B cell (primary cell): ENCODE measurements around the gene SUPT5H. TPM values are rescaled to one million over a fixed set of nuclear protein-coding genes. Genes with fewer than 3 reads are reported as not detected.

Experiments
- ATAC-seq: fragments of 200-7000 bp; cut with Tn5 transposase; one replicate; pipeline ENCODE4 v1.10.0; 2021; ENCODE audit warnings: low read depth, mild to moderate bottlenecking, moderate number of reproducible peaks, moderate library complexity
- CTCF ChIA-PET: fragments of 350-600 bp; sonication (Branson Sonifier 250); formaldehyde crosslinking; loops from one replicate; lab custom pipeline; 2021; ENCODE audit warnings: antibody characterized with exemption, inconsistent platforms; lab: Charles Lee
- POLR2A ChIA-PET: fragments of 350-600 bp; sonication (Branson Sonifier 250); formaldehyde crosslinking; loops from one replicate; lab custom pipeline; 2021; ENCODE audit warnings: antibody characterized with exemption; lab: Charles Lee
- DNase-seq: peaks from one replicate; pipeline ENCODE4 v3.0.0; 2013
- H2AFZ ChIP-seq: 2 replicates; pipeline ENCODE4 v1.6.1; 2012; ENCODE audit warnings: mild to moderate bottlenecking, low read depth, low read length; ENCODE audit not compliant: insufficient read depth, poor library complexity, severe bottlenecking
- H3K27ac ChIP-seq, 2 donors: 1 replicate in 1 of 2; 2 replicates in 1 of 2; pipeline ENCODE4 v1.5.1; 2012 to 2013; ENCODE audit warnings: low read length in 2 of 2, mild to moderate bottlenecking in 2 of 2, moderate library complexity in 1 of 2
- H3K27me3 ChIP-seq, 4 experiments: fragments of 200-600 bp in 1 of 4; sonication (generic) in 1 of 4; replicated peaks in 1 of 4; 1 replicate in 2 of 4; 2 replicates in 2 of 4; pipeline versions ENCODE4 v1.6.1 to v1.7.0; 2013 to 2016; ENCODE audit warnings: low read length in 3 of 4, mild to moderate bottlenecking in 2 of 4, mixed read lengths in 1 of 4, moderate library complexity in 1 of 4; ENCODE audit not compliant: insufficient read depth in 4 of 4, control insufficient read depth in 3 of 4; ENCODE audit errors: control extremely low read depth in 1 of 4
- H3K36me3 ChIP-seq, 2 experiments: replicated peaks in 1 of 2; 1 replicate in 1 of 2; 2 replicates in 1 of 2; pipeline versions ENCODE4 v1.6.1 to v1.7.1; 2013; ENCODE audit warnings: low read length in 1 of 2; ENCODE audit not compliant: insufficient read depth in 2 of 2, control insufficient read depth in 1 of 2; ENCODE audit errors: control extremely low read depth in 1 of 2, extremely low read depth in 1 of 2
- H3K4me1 ChIP-seq, 2 donors: fragments of 200-600 bp in 1 of 2; sonication (generic) in 1 of 2; 1 replicate in 1 of 2; 2 replicates in 1 of 2; pipeline versions ENCODE4 v1.5.1 to v1.6.1; 2013 to 2017; ENCODE audit warnings: low read length in 2 of 2; ENCODE audit not compliant: control insufficient read depth in 2 of 2, insufficient read depth in 2 of 2
- H3K4me2 ChIP-seq: replicated peaks from 2 replicates; pipeline ENCODE3; 2012; ENCODE audit warnings: mild to moderate bottlenecking, low read depth, low read length; ENCODE audit not compliant: poor library complexity, severe bottlenecking
- H3K4me3 ChIP-seq, 5 experiments: fragments of 200-600 bp in 1 of 5; sonication (generic) in 1 of 5; 1 replicate in 3 of 5; 2 replicates in 2 of 5; pipeline versions ENCODE4 v1.5.1 to v1.7.0; 2011 to 2016; ENCODE audit warnings: low read length in 4 of 5, mild to moderate bottlenecking in 4 of 5, low read depth in 2 of 5, control low read depth in 1 of 5, moderate library complexity in 1 of 5; ENCODE audit not compliant: insufficient read depth in 1 of 5; ENCODE audit errors: control extremely low read depth in 1 of 5, extremely low read depth in 1 of 5
- H3K79me2 ChIP-seq: fragments of 200-600 bp; sonication (generic); one replicate; pipeline ENCODE4 v1.6.0; 2016; ENCODE audit warnings: low read length; ENCODE audit not compliant: control insufficient read depth, insufficient read depth
- H3K9ac ChIP-seq: fragments of 200-600 bp; sonication (generic); 2 replicates; pipeline ENCODE4 v1.6.1; 2017; ENCODE audit warnings: mild to moderate bottlenecking, low read length, moderate library complexity
- H3K9me3 ChIP-seq, 3 donors: one replicate each; pipeline versions ENCODE4 v1.6.1 to v1.7.1; 2013; ENCODE audit warnings: low read length in 2 of 3; ENCODE audit not compliant: control insufficient read depth in 2 of 3, insufficient read depth in 1 of 3; ENCODE audit errors: control extremely low read depth in 1 of 3
- H4K20me1 ChIP-seq: 2 replicates; pipeline ENCODE4 v1.6.0; 2012; ENCODE audit warnings: mild to moderate bottlenecking, low read length; ENCODE audit not compliant: insufficient read depth, control insufficient read depth, poor library complexity, severe bottlenecking
- H3K27ac Mint-ChIP-seq: one replicate; pipeline ENCODE4 v1.8.0; 2021; ENCODE audit warnings: mixed read lengths
- H3K27me3 Mint-ChIP-seq: one replicate; pipeline ENCODE4 v1.8.0; 2021; ENCODE audit warnings: mixed read lengths
- H3K4me1 Mint-ChIP-seq: one replicate; pipeline ENCODE4 v1.8.0; 2021; ENCODE audit warnings: mixed read lengths
- H3K4me3 Mint-ChIP-seq: one replicate; pipeline ENCODE4 v1.8.0; 2021; ENCODE audit warnings: mixed read lengths
- H3K9me3 Mint-ChIP-seq: one replicate; pipeline ENCODE4 v1.8.0; 2022; ENCODE audit warnings: mixed read lengths; ENCODE audit not compliant: insufficient read depth
- EZH2 ChIP-seq: IDR thresholded peaks from 2 replicates; pipeline ENCODE4 v1.6.1; 2012; ENCODE audit warnings: borderline replicate concordance, low read depth, mild to moderate bottlenecking, moderate library complexity, low read length; ENCODE audit not compliant: insufficient read depth, poor library complexity, severe bottlenecking
- WGBS: methylation state at CpG from one replicate; pipeline ENCODE4 v1.1.5; 2013; ENCODE audit warnings: missing lambda C conversion rate; ENCODE audit not compliant: insufficient coverage; 5-methylcytosine and 5-hydroxymethylcytosine counted together
- intact Hi-C: fragments of 100-400 bp; cut with micrococcal nuclease; formaldehyde crosslinking; loops from one replicate; pipeline ENCODE4 v1.10.0; 2022
- polyA plus RNA-seq: library from polyadenylated mRNA; depleted of rRNA; stranded (reverse); fragments of >200 nt; gene quantifications from 2 replicates; pipeline ENCODE4 v1.2.3, GENCODE V29; 2012
- total RNA-seq, 2 donors: library from RNA; stranded (reverse); fragments of 120-200 nt in 1 of 2; gene quantifications; 1 replicate in 1 of 2; 2 replicates in 1 of 2; pipeline versions ENCODE4 v1.2.3 to v1.2.4, GENCODE V29; 2013 to 2022
- TF ChIP-seq, protein P1 (sequence below): fragments of 200-600 bp; IDR thresholded peaks from one replicate; pipeline ENCODE4 v1.8.0; 2022; ENCODE audit warnings: antibody characterized with exemption, mild to moderate bottlenecking

Gene SUPT5H
- total and polyA plus RNA-seq, 2 donors (not counting 1 experiment from before 2014, with no cell fraction given), result 119 to 203 TPM

- H3K36me3 ChIP-seq, result peaks cover 20 to 84% of the 10 kb centered on the region in 2 experiments
- no peaks in the 10 kb centered on the region for H3K9me3 ChIP-seq
- CTCF ChIA-PET, result interaction anchor here (0.7 to 3.8 kb wide), 3 partner anchors 11 to 73 kb away, joined by 3 to 16 read pairs (median 4); no protein-coding TSS in a partner anchor
- WGBS, result 100% methylated on average over 2 of the region's 3 CpGs
- no peak overlapping the region for H3K27ac ChIP-seq
- intact Hi-C loops, result no loop called here
- Mint-ChIP-seq H3K9me3 (no peaks in the 10 kb centered on the region), H3K4me3 (no peak overlapping the region), H3K27me3 (no peaks in the 10 kb centered on the region), H3K27ac (no peak overlapping the region), H3K4me1 (no peaks in the 10 kb centered on the region)
- no peak overlapping the region for H3K9ac ChIP-seq
- no peak overlapping the region for H2AFZ ChIP-seq
- peaks cover 60% of the 10 kb centered on the region for H4K20me1 ChIP-seq
- H3K79me2 ChIP-seq, result peaks cover 43% of the 10 kb centered on the region
- no peak for TF ChIP-seq EZH2
- TF ChIP-seq, protein P1, sequence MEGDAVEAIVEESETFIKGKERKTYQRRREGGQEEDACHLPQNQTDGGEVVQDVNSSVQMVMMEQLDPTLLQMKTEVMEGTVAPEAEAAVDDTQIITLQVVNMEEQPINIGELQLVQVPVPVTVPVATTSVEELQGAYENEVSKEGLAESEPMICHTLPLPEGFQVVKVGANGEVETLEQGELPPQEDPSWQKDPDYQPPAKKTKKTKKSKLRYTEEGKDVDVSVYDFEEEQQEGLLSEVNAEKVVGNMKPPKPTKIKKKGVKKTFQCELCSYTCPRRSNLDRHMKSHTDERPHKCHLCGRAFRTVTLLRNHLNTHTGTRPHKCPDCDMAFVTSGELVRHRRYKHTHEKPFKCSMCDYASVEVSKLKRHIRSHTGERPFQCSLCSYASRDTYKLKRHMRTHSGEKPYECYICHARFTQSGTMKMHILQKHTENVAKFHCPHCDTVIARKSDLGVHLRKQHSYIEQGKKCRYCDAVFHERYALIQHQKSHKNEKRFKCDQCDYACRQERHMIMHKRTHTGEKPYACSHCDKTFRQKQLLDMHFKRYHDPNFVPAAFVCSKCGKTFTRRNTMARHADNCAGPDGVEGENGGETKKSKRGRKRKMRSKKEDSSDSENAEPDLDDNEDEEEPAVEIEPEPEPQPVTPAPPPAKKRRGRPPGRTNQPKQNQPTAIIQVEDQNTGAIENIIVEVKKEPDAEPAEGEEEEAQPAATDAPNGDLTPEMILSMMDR, result no peak
- H3K4me2 ChIP-seq, result no peak overlapping the region
- DNase-seq (no peak), ATAC-seq (no peak)
- no peak overlapping the region for H3K4me3 ChIP-seq
- POLR2A ChIA-PET, result no interaction called here
- H3K27me3 ChIP-seq, result no peaks in the 10 kb centered on the region
- no peaks in the 10 kb centered on the region for H3K4me1 ChIP-seq
Measured at GRCh38 chr19:39463403-39463802, 18.0 kb downstream of the SUPT5H start.

DNA sequence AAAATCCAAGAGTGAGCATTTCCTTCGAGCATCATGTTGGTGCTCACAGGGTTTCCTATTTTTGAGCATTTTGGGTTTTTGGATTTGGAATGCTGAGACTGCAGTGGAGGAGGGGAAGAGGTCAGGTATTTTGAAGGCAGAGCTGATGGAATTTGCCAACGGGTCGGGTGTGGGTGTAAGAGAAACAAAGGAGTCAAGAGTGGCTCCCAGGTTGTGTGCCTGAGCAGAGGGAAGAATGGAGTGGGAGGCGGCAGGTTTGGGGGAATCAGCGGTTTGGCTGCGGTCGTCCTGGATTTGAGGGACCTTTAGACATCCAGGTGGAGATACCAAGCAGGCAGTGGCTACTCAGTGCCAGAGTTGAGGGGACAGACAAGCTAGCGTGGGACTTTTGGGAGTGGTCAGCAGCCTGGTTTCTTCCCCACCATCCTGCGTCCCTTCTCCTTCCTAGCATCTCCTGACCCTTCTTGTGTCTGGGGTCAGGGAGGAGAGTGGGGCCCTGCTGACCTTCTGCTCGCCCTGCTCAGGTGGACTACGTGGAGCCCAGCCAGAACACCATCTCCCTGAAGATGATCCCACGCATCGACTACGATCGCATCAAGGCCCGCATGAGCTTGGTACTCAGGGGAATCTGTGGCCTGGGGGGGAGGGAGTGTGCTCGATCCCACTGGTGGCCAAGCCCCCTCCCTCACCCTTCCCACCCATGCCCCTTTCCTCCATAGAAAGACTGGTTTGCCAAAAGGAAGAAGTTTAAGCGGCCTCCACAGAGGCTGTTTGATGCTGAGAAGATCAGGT lies 20.8 kb downstream of the SUPT5H start:
- Histone ChIP-seq H3K9ac (no peak overlapping the region), H3K27me3 (no peaks in the 10 kb centered on the region), H3K79me2 (peaks cover 32% of the 10 kb centered on the region), H4K20me1 (peaks cover 54% of the 10 kb centered on the region), H3K36me3 (peaks cover 17 to 84% of the 10 kb centered on the region in 2 experiments), H3K4me1 (no peaks in the 10 kb centered on the region), H3K9me3 (no peaks in the 10 kb centered on the region), H3K4me3 (no peak overlapping the region), H3K27ac (no peak overlapping the region), H2AFZ (no peak overlapping the region), H3K4me2 (no peak overlapping the region)
- intact Hi-C loops, result no loop called here
- CTCF ChIA-PET, result interaction anchor here (1.0 to 3.8 kb wide), 3 partner anchors 8 to 10 kb away, joined by 3 to 16 read pairs (median 6); no protein-coding TSS in a partner anchor
- ATAC-seq (no peak), DNase-seq (no peak)
- no peaks in the 10 kb centered on the region for H3K27me3 Mint-ChIP-seq
- H3K4me1 Mint-ChIP-seq, result no peaks in the 10 kb centered on the region
- no peak overlapping the region for H3K27ac Mint-ChIP-seq
- 98% methylated on average over 7 of the region's 18 CpGs for WGBS
- POLR2A ChIA-PET, result no interaction called here
- no peaks in the 10 kb centered on the region for H3K9me3 Mint-ChIP-seq
- H3K4me3 Mint-ChIP-seq, result no peak overlapping the region
- TF ChIP-seq, protein P1, result no peak
- no peak for TF ChIP-seq EZH2
